GM10847 (cell line): Measurements from ENCODE around the gene GRK4.

ENCODE experiments used
- POLR2A ChIP-seq: IDR thresholded peaks from 2 replicates; pipeline ENCODE4 v1.6.1; 2011; ENCODE audit not compliant: insufficient read length; ENCODE audit errors: extremely low read depth

GRK4 gene

DNA sequence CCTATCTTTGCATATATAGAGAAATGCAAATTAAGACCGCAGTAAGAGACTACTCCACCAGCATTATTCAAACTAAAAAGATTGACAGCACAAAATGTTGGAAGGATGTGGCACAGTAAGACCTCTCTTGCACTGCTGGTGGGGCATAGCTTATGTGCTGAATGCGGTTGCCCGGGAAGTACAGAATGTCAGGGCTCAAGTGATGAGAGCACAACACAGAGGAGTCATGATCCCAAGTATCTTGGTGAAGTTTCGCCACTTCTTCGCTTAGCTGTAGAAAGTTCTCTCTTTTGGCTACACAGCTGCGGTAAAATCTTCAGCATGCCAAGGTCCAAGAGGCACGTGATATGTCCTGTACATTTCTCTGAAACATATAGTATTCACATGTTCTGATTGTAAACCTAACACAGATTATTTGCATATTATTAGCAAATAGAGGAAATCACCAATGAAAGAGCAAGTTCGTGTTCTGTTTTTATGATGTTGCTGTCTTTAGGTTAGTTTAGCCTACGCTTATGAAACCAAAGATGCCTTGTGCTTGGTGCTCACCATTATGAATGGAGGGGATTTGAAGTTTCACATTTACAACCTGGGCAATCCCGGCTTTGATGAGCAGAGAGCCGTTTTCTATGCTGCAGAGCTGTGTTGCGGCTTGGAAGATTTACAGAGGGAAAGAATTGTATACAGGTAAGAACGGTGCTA, 55.9 kb downstream of the GRK4 start:
- TF ChIP-seq POLR2A = no peak

GRCh38 chr4:3021127-3021526, 57.8 kb downstream of the GRK4 start:
- no peak for TF ChIP-seq POLR2A

- TF ChIP-seq POLR2A = no peak
These were observed 58.3 kb downstream of the GRK4 start for GRCh38 chr4:3021627-3022026.

GRCh38 chr4:3022112-3022511, 58.7 kb downstream of the GRK4 start:
- no peak for TF ChIP-seq POLR2A

DNA sequence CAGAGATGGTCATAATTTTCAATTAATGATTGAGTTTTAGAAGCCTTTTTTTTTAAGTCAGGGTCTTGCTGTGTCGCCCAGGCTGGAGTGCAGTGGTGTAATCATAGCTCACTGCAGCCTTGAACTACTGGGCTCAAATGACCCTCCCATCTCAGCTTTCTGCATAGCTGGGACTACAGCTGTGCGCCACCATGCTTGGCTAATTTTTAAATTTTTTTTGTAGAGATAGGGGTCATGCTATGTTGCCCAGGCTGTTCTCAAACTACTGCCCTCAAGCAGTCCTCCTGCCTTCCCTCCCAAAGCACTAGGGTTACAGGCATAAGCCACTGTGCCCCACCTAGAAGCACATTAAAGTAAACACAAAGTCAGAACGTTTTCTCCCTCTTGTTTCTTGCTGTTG, 59.3 kb downstream of the GRK4 start:
- TF ChIP-seq POLR2A = no peak

GRCh38 chr4:3025881-3026280, 62.5 kb downstream of the GRK4 start:
- no peak for TF ChIP-seq POLR2A

DNA sequence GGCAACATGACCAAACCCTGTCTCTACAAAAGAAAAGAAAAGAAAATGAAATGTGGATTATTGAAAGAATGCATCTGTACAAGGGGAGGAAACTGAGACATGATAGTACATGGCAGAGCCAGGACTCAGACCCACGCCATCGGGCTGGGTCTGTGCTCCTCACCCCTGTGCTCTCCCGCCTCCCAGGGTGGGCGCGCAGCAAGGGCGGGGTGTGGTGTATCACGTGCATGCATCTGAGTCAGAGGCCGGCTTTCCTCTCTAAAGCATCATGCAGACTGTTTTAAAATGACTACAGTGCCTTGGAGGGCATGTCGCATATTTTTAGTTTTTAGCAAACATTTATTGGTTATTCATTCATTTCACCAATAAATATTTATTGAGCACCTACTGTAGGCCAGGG, 63.2 kb downstream of the GRK4 start:
- TF ChIP-seq POLR2A = no peak

- TF ChIP-seq POLR2A = no peak
These were observed 66.1 kb downstream of the GRK4 start for GRCh38 chr4:3029464-3029863.

DNA sequence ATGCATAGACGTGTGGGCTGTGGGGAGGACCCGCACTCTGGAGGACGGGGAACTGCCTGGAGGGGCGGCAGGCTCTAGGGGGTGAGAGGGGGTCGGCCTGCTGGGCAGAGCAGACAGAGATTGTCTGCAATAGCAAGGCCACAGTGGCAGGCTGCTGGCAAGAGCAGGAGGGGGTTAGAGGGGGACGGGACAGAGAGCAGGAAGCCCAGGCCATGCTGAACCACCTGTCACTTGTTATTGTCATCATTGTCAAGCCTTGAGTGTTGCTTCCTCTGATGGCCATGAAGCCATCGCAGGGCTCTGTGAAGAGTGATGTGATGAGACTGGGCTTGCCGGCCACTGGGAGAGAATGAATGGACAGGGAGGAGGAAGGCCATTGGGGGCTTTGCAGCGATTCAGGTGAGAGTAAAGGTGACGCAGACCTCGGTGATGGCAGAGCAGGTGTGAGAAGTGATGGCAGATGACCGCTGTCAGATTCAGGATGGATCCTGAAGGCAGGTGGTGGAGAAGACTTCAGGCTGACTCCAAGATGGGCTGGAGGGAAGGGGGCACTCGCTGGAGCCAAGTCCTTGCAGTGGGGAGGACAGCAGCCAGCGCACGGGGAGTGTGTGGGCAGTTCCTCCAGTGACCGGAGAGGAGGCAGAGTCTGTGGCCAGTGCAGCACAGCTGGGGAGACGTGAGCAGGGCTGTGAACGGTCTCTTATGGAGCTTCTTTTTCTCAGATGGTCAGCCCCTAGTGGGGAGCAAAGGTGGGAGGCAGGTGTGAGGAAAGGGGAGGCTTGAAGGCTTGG, 67.4 kb downstream of the GRK4 start:
- no peak for TF ChIP-seq POLR2A

GRCh38 chr4:3031357-3032082, 68.1 kb downstream of the GRK4 start:
- no peak for TF ChIP-seq POLR2A

DNA sequence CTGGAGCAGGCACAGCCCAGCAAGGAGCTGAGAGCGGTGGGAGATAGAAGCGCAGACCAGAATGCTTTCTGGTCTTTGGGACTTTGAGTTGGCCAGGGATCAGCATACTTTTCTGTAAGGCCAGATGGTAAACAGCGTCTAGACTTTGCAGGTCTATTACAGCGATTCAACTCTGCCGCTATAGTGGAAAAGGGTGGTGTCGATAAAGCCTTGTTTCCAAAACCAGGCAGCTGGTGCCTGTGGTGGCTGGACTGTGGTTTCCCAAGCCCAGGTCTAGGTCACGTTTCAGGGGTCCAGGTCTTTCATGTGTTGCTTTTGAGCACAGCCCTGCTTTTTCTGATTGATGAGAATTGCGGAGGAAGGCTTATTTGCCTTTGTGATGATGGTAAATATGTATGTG, 70.9 kb downstream of the GRK4 start:
- no peak for TF ChIP-seq POLR2A

- TF ChIP-seq POLR2A = no peak
These were observed 71.9 kb downstream of the GRK4 start for GRCh38 chr4:3035249-3035648.

DNA sequence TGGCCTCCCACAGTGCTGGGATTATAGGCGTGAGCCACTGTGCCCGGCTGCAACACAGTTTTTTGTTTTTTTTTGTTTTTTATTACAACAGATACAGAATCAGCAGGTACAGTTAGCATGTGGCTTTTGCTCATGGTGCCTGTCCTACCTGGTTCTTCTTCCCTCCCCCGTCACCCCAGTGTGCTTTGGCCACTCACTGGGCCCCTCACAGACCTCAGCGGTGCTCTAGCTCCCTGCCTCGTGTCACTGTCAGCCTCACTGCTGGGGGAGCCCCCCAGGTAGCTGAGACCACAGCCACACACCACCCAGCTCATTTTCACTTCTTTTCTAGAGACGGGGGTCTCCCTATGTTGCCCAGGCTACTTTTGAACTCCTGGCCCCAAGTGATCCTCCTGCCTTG, 72.3 kb downstream of the GRK4 start:
- TF ChIP-seq POLR2A = no peak

- no peak for TF ChIP-seq POLR2A
These were observed 73.0 kb downstream of the GRK4 start for GRCh38 chr4:3036131-3036952.

DNA sequence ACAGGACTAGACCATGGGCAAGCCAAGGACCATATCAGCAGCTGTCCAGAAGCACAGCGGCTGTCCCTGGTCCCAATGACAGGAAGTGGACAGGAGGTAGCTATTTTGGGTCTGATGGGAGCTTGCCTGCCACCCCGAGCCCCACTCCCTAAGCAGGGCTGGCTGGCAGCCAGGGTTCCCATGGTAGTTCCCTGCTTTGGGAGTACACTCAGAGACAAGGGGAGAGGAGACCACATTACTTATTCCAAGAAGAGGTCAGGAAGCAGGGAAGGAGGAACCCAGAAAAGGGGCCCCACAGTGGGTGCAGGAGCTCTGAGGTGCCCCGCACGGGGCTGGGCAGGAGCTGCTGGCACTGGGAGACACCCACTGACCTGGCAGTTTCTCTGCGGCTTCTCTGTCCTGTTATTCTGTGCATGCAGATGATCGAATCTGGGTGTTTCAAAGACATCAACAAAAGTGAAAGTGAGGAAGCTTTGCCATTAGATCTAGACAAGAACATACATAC, 74.6 kb downstream of the GRK4 start:
- TF ChIP-seq POLR2A = no peak
